Measurements from ENCODE around the gene NTN4.

DNA sequence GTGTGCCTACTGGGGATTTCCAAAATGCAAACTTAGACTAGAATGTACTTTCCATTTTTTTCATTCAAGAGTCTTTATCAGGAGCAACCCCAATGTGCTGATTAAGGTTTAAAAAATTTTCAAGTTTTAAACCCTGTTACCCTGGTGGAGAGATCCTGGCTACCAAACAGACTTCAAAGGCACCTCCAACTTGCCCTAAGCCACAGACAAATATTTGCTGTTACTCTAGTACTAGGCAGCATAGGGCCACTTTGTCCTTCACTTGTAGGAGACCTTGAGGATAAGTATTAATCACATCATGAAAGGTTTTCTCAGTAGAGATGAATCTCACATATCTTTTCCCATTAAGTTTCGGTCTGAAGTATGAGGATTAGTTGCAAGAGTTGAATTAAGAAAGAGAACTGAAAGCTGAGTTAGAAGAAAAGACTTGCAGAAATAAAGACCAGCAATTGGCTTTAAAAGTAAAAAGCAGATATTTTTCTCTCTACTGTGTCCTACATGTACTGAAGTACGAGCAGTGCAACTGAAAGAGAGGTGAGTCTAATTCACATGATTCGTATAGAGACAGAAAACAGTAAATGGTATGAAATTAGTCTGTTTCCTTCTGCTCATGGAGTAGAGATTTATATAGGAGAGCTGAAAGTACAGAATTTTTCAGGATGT is 28.3 kb downstream of the NTN4 start:
- TF ChIP-seq, protein P1, sequence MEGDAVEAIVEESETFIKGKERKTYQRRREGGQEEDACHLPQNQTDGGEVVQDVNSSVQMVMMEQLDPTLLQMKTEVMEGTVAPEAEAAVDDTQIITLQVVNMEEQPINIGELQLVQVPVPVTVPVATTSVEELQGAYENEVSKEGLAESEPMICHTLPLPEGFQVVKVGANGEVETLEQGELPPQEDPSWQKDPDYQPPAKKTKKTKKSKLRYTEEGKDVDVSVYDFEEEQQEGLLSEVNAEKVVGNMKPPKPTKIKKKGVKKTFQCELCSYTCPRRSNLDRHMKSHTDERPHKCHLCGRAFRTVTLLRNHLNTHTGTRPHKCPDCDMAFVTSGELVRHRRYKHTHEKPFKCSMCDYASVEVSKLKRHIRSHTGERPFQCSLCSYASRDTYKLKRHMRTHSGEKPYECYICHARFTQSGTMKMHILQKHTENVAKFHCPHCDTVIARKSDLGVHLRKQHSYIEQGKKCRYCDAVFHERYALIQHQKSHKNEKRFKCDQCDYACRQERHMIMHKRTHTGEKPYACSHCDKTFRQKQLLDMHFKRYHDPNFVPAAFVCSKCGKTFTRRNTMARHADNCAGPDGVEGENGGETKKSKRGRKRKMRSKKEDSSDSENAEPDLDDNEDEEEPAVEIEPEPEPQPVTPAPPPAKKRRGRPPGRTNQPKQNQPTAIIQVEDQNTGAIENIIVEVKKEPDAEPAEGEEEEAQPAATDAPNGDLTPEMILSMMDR (IDR thresholded peaks at IDR 0.05) = no peak
- no peak for TF ChIP-seq POLR2A (IDR thresholded peaks at IDR 0.05)
